NK-92 (cell line): ENCODE measurements around the gene SREBF2.

ENCODE experiments used
- DNase-seq: peaks from one replicate; lab custom pipeline; 2025; ENCODE audit not compliant: unreplicated experiment; lab: John Stamatoyannopoulos, UW

SREBF2 gene

GRCh38 chr22:41906822-41907221 lies 73.9 kb downstream of the SREBF2 start:
- no peak for DNase-seq

DNA sequence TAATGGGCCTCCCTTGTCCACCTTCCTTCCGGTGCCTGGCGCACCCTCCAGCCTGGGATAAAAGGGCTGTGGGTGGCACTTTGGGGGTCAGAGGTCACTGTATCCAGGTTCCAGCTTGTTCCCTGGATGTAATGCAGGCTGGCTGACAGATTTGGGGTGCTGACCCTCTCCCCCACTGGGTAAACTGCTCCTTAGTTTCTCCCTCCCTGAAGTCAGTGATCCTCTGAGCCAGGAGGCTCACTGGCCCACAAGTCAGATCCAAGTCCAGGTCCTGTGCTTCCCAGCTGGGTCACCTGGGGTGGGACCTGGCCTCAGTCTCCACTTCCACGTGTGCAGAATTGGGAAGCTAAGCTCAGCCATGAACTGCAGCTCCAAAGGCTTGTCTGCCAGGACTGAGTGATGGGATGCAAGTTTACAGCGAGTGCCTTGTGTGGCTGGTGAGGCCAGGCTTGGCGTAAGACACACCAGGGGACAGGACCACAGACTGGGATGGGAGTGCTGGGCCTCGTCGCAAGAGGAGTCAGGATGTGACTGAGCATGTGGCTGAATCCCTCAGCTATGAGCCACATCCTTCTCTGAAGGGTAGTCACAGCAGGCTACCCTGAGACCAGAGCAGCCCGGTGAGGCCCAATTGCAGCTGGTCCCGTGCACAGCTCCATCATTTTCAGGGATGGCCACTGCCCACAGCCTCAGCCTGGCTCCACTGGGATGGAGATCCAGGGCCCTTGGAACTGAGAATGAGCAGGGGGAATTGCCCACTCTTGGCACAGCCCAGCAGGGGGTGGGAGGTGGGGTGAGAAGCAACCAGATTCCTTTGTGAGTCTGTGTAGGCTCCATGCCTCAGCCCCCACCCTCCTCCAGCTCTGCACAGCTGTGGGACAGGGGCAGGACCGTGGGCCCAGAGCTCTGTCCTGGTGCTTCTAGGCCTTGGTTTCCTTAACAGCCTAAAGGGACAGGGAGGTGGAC lies 74.8 kb downstream of the SREBF2 start:
- DNase-seq, result no peak

GRCh38 chr22:41908411-41909309 lies 75.8 kb downstream of the SREBF2 start:
- no peak for DNase-seq

DNA sequence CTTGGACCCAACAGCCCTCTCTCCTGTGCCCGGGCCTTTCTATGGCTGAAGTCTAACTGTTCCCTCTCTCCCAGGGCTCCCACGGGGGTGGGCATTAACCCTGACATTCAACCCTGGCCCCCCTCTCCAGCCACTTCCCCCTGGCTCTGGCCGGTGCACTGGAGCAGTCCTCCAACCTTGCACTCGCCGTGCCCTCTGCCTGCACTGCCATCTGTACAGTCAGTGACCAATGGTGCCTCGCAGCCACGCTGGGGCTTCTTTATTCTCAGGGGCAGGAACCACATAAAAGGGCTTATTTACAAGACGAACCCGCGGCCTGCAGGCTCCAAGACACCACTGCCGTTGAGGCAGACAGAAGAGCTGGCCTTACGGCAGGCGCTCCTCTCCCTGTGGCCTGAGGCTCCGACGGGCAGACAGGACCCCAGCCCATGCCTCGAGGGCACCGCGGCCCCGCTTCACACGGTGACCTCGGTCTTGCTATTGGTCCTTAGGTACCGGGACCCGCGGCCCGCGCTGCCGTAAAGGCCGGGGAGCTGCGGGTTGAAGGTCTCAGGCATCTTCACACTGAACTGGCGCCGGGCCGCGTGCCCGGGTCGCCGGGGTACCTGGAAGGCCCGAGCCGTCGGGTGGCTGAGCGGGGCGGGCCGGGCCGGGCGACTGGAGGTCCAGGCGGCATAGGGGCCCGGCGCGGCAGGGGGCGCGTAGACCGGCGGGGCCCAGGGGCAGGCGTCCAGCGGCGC lies 76.6 kb downstream of the SREBF2 start:
- no peak for DNase-seq

DNA sequence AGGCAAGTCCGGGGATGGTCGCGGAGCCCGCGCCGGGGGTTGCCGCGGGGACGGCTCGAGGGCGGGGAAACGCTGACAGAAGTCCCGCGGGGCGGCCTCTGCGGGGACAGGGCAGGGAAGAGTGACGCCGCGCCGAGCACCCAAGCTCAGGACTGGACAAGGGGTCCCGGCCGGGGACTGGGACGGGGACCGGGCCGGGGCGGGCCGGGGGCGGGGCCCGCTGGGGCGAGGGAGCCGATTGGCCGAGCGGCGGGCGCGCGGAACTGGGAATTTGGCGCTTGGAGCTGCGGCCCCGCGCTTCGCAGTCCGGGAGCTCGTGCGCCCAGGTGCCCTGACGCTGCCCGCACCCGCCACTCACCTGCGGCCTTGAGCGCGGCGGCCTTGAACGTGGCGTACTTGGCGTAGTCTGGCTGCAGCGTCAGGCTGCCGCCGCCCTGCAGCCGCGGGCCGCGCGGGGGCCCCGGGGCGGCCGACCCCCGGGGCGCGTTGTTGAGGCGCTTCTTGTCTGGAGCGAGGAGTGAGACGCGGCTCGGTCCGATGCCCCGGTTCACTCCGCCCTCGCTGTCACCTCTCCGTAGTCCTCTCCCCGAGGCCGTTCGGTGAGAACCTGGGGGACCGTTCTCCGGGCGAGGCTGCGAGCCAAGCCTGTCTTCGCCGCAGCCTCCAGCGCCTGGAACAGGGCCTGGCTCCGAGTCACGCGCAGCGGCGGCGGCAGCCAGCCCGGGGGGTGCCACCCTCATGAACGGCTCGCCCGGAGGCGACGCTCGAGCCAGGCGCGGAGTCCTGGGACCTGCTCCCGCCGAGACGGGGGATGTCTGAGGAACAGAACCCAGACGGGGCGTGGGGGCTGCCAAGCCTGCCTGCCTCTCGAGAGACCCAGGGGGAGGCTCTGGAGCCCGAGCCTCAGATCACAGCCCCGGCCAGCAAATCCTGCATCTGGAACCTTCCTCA lies 77.4 kb downstream of the SREBF2 start:
- DNase-seq, result no peak

- DNase-seq, result no peak
These were observed 78.2 kb downstream of the SREBF2 start for GRCh38 chr22:41911001-41911611.

DNA sequence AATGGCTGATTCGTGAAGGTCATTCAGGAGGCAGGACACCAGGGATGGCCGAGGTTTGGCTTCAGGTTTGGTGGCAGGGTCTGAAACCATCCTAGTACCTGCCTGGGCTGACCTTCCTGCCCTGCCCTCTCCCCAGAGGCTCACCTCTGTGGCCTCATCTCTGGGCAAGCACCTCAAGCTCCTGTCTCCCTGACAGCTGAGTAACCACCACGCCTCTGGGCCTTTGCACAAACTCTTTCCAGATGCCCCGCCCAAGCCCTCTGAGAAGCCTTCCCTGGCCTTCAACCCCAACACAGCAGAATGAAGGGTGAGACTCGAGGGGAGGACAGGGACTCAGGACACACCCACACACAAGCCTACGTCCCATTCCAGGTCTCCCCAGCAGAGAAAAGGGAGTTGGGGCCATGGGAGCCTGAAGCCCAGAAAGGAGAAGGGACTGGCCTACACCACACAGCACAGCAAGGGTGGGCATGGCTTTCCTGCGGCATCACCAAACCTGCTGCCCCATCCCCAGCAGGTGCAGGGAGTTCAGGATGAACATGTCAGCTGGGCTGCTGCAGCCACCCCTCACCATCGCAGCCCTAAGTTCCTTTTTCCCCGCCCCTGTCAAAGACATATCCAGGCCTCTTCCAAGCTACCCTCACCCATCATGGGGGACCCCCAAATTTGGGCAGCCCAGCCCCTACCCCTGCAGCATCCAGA lies 79.6 kb downstream of the SREBF2 start:
- DNase-seq, result no peak

DNA sequence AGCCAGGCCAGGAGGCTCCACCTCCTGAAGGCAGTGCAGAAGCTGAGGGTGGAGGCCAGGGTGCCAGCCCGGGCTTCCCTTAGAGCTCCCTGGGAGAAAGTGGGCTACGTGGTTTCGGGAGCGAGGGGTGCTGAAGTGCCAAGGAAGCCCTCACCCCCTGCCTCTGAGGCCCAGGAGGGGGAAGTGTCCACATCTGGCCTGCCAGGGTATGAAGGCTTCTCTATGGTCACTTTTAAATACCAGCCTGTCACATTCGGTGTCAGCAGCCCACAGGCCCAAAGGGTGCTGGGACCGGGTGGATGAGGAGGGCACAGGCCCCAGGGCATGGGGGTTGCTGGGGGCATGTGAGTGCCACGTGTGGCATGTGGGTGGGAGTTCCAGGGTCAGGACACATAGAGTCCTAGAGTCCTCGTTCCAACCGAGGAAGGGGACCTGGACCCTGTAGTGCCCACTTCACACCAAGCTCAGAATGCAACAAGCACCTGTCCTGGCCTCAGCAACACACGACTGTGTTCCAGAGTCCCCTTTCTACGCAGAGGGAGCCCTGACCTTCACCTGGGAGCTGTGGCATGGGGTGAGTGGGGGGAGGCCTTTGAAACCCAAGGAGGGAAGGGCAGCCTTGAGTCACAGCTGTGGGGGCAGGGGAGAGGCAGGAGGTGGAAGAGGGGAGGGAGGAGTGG lies 80.3 kb downstream of the SREBF2 start:
- no peak for DNase-seq

- no peak for DNase-seq
These were observed 81.1 kb downstream of the SREBF2 start for GRCh38 chr22:41913842-41914534.

- no peak for DNase-seq
These were observed 81.7 kb downstream of the SREBF2 start for GRCh38 chr22:41914611-41915034.

DNA sequence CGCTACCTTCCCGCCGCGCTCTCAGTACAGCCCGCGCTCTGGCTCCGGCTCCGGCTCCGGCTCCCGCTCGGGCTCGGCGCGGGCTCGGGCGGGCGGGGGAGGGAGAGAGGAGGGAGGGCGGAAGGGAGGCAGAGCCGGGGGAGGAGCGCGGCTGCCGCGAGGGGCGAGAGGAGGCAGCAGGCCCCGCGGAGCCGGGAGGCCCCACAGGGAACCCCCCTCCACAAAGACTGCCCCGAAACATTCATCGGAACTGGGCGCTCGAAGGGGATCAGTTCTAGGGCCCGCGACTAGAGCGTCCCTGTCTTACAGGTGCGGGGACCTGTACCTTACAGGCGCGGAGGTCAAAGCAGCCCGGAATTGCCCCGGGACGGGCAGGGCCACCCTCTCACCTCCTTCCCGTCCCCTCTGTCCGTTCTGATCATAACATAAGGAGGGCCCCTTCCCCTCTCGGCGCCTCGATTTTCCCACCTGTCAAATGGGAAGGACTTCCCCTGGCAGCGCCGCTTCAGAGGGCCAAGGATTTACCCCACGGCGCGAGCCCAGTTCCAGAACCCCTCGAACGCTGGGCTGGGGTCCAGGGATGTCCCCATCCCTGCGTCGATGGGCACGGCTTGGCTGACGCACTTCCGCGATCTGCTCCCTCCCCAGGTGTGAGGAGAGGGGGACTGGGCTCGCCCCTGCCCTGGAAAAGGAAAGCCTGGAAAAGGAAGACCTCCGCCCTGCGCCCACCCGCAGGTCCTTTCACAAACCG lies 82.3 kb downstream of the SREBF2 start, which contains the start of gene SHISA8:
Gene SHISA8, minus strand, starts transcription at position 40 of the 751 bp plus-strand sequence. CDS start 407 bp downstream, outside the sequence.
- no peak for DNase-seq

- DNase-seq, result no peak
These were observed 83.0 kb downstream of the SREBF2 start for GRCh38 chr22:41915786-41916493.

DNA sequence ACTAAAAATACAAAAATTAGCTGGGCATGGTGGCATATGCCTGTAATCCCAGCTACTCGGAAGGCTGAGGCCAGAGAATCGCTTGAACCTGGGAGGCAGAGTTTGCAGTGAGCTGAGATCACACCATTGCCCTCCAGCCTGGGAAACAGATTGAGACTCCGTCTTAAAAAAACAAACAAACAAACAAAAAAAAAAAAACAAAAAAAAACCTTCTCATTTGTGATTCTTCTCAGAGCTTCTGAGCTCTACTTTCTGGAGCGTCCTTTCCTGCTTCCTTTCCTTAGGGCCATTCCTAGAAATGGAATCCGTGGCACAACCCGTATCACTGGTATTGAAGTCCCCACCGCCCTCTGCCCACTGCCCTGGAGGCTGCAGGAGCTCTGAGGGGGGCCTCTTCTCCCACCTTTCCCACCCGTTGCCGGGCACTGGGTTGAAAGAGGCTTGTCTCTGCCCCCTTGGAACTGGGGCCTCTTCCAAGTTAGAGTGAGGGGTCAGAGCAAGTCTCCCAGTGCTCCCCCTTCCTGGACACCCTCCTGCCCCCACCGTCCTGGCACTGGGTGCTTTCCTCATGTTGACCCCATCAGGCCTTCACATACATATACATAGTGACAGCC lies 83.9 kb downstream of the SREBF2 start:
- DNase-seq, result no peak

- DNase-seq, result no peak
These were observed 84.5 kb downstream of the SREBF2 start for GRCh38 chr22:41917375-41917902.
